Hematopoietic multipotent progenitor cell treated with erythropoietin and hydrocortisone succinate and interleukin-3 and kit ligand, for 6 days (in vitro differentiated cells): ENCODE data around the gene NINJ2.

ENCODE experiments used
- DNase-seq: peaks from one replicate; pipeline ENCODE4 v3.0.0-alpha.2; 2015

NINJ2 gene

DNA sequence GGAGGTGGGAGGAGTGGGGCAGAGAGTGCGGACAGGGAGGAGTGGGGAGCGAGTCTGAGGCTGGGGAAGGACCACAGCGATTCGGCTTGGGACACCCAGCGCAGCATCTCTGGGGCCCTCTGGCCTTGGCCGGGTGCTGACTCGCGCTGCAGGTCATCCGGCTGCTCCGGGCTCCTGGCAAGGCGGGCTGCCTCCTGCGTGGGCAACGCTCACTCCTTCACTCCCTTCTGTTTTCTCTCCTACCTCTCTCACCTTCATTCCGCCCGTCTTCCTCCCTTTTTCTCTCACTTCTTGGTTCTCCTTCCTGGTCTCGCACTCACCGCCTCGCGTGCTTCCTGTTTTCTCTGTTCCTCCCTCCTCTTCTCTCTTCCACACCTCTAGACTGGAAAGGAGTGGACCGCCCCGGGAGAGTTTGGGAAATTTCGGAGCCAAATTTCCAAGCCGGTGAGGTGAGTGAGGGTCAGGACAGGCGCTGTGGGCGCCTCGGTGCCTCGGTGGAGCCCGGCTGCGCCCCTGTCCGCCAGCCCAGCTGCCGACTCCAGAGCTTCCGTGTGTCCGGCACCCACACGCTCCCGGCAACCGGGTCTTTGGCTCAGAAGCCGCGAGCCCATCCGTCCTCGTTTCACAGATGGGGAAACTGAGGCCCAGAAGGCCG lies 116.9 kb downstream of the NINJ2 start:
- DNase-seq = no peak

DNA sequence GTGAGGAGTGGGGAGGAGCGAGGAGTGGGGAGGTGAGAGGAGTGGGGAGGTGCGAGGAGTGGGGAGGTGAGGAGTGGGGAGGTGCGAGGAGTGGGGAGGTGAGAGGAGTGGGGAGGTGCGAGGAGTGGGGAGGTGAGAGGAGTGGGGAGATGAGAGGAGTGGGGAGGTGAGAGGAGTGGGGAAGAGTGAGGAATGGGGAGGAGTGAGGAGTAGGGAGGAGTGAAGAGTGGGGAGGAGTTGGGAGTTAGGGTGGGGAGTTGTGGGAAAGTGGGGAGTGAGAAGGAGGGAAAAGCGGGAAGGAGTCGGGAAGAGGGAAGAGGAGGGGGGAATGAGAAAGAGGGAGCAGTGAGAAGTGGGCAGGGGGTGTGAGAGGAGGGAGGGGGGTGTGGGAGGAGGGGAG lies 117.4 kb downstream of the NINJ2 start:
- no peak for DNase-seq

DNA sequence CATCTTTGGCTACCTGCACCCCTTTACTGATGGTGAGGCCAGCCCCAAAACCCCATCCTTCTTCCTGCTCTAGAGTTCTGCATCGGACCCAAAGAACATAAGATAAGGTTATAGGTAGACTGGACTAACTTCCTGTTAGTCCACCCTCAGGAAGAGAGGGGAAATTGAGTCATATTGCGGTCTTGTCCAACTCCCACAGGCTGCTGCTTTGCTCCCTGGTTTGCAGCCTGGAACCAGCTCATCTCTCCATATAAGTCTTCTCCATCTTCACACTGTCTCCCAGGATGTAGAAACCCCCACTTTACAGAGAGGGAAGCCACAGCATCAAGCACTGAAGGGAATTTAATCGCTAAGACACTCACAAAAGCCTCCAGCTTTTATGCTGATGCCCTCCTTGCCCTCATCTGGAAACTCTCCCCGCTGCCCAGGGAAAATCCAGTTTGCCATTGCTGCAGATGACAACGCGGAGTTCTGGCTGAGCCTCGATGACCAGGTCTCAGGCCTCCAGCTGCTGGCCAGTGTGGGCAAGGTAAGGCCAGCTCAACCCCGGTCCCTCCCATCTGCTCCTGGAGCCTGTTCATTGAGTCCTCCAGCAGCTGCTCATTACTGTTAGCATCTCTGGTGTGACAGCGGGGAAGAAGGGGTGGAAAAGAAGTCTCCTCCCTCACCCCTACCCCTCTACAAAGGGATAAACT lies 118.2 kb downstream of the NINJ2 start:
- no peak for DNase-seq

DNA sequence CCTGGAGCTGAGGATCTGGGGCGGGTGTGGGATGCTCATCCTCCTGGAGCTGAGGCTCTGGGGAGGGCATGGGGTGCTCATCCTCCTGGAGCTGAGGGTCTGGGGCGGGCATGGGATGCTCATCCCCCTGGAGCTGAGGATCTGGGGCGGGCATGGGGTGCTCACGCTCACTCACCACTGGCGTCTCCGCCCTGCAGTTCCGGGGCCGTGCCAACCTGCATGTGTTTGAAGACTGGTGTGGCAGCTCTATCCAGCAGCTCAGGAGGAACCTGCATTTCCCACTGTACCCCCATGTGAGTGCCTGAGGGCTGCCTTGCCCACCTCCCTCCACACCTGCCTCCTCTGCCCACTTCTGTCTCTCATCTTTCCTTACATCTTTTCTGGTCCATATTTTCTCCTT lies 119.1 kb downstream of the NINJ2 start:
- no peak for DNase-seq

DNA sequence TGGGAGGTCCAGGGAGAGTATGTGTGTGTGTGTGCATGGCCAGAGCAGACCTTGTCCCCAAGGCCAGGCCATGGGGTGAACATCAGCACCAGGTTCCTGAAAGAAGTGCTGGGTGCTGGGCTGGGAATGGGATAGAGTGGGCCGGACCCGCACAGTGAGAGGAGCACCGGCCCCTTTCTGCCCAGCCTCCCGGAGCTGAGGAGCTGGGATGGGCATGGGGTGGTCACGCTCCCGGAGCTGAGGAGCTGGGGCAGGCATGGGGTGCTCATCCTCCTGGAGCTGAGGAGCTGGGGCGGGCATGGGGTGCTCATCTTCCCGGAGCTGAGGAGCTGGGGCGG lies 120.2 kb downstream of the NINJ2 start:
- DNase-seq = no peak

DNA sequence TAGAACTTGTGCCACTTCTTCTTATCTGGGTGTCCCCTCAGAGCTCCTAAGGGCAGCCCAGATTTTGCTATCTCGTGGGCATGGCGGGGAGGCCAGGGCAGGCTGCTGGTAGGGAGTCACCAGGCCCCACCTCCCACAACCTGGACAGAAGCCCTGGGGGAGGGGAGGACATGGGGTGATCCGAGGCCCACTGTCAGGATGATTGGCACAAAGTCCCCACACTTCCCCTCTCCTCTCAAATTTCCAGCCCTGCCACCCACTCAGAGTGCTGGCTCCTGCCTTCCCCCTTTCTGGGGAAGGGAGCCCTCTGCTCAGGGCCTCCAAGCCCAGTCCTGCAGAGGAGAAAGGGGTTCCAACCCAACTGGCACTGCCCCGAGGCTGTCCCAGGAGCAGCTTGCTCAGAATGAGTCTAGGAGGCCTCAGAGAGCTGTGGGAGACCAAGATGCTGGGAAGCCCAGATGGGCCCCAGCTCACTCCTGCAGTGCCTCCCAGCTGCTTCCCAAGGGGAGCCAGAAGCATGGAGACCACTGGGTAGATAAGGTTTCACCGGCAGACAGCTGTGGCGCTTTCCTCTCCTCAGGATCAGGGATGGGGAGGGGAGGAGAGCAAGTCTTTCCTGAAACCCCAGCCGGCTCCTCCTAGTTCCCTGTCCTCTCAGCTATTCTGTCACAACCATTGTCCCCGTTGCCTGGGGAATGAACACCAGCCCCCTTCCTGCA lies 120.7 kb downstream of the NINJ2 start:
- DNase-seq = no peak

DNA sequence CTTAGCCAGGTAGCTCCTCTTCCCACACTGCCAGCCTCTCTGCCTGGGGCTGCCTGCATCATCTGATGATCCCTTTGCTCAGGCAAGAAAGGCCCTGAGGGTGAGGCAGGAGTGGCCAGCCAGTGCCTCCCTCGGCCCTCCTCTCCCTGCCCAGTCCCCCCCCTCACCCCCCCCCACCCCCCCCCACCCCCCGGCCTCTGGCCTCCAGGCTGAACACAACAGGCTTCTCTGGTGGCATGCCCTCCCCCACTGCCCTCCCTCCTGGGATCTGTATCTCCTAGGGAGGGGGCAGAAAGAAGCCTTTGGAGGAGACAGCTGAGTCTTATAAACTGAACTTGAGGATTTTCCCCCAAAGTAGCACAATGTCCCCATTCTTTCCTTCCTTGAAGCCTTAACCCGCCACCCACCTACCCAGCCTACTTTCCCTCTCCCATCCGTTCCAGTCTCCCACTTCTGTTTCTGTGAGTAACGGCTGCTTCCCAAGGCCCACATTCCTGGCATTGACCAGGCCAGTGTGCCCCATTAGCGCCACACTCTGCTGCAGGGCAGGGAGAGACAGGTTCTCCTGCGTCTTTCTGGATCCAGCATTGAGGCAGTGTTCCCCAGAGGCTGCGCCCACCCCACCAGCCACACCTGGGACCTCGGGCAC lies 121.4 kb downstream of the NINJ2 start:
- no peak for DNase-seq

DNA sequence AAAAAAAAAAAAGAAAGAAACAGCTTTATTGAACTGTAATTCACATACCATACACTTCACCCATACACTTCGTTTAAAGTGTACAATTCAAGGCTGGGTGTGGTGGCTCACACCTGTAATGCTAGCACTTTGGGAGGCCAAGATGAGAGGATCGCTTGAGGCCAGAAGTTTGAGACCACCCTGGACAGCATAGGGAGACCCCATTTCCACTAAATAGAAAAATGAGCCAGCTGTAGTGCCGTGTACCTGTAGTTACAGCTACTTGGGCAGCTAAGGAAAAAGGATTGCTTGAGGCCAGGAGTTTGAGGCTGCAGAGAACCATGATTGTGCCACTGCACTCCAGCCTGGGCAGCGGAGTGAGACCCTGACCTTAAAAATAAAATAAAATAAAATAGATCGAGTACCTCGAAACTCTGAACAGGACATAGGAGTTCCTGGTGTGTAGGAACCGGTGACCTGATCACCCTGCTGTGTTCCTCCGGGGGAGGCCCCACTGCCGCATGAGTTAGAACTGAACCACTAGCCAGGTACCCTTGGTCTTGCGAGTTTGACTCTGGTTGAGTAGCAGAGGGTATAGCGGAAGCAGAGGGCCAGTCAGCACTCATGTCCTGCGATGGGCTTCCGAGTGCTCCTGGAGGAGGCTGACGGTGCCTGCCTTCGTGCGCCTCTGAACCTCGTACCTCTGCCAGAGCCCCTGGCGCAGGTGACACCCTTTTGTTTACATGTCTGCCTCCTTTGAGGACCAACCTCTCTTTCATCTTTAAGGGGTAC lies 123.5 kb downstream of the NINJ2 start:
- no peak for DNase-seq

DNA sequence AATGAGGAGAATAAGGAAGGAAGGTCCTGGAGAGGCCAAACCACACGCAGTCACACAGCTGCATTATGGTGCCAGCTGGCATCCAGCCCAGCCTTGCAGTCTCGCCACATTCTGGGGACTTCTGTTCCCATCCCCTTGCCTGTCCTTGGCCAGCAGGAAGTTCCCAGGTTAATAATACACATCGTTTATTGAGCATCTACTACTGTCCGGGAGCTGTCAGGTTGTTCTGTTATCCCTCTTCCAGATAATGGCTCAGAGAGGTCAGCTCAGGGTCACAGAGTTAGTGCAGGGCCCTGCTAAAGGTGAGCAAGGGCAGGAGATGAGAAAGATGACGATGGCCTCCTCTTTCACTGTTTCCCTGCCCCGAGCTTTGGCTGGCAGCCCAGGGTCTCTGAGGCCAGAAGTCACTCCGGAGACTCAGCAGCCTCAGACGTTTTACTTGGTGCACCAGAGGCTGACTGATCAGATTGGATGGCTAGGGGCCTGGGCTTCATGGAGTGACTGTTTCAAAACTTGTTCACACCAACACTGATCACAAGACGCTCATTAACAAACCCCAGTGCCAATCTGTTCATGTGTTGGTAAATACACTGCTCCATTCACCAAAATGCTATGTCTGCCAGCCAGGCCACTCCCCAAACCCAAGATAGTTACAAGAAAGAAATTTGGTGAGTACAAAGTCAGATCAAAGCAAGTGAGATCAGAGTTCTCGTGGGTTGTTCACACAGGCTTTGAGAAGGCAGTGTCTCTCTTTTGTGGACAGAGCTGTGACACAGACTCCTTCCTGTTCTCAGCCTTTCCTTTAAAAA lies 124.3 kb downstream of the NINJ2 start:
- DNase-seq = peak; percentile 74

DNA sequence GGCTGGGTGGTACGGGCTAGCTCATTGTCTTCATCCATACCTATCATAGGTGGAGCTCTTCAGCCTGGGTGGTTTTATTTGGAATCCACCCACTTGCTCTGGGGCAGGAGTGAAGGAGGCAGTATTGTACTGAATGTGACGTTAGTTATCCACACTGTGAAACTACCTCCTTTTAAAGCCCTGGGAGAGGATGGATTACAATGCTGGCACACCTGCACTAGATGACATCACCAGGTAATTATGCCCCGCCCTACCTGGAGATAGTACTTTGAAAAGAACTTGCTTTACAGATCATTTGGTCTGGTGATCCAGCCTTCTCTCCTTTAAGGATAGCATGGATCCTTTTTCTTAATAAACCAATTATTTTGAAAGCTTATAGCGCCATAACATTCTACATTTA lies 125.5 kb downstream of the NINJ2 start:
- no peak for DNase-seq

DNA sequence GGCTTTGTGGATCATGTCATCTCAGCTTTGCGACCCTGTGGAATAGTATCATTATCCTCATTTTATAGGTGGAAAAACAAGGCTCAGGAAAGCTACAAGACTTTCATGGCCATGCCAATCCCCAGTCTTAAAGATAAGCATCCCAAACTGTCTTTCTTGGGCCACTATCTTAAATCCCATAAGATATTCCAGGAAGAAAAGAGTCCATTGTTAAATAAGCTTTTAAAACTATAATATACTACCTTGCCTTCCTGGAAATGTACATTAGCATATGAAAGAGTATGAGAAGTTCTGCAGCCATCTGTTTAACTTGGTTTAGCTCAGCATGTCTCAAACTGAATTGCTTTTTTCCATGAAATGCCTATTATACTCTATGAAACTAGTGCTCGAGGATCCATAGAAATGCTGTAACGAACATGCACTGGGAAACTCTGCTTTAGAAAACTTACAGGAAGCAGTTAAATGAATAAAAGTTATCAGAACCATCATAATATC lies 126.4 kb downstream of the NINJ2 start:
- no peak for DNase-seq

DNA sequence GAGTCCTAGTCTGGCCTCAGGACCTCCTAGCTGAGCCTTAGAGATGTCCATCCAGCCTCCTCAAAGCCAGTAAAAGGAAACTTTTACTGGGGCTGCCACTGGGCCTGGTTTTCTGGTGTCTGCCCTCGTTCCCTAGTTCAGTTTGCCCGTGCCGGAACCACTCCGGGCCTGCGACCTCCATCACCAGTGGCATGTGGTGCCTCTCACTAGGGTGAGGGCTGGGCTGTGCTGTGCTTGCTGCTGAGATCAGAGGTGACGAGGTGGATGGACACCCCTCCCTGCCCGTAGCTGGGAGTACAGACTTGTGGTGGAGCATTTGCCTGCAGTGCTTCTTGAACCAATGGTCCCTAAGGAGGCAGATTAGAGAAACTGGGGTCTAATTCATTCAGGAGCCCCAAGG lies 127.8 kb downstream of the NINJ2 start:
- DNase-seq = no peak

DNA sequence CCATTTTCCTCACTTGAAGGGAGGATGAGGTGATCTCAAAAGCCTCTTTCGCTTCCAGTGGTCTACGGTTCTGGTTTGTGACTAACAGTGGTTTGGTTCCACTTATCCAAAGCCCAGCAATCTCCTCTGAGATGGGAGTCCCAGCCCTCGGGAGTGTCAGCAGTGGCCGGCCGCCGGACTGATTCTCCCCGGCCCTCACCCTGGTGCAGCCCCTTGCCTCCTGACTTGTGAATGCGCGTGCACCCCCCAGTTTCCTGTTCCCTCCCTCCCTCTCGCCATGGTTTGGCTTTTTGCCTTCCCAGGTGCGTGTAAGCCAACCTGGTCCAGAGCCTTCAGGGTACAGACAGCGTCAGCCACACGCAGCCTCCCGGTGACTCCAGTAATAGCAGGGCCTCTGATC lies 129.0 kb downstream of the NINJ2 start:
- no peak for DNase-seq

DNA sequence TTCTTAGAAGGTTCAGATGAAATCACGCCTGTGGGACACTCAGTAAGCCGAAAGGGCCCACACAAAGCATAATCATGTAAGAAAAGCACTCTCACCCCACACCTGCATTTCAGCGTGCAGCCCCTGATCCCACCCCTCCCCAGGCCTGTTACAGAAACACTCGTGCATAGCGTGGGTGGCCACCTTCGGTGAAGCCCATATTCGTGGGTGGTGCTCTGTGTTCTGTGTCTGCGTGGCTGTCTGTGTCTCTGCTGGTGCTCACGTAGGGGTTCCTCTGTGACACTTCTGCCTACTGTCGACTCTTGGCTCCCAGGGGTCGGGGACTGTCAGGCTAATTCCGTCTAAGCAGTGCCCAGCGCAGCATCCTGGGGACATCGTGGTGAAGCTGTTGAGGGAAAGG lies 129.5 kb downstream of the NINJ2 start:
- no peak for DNase-seq

DNA sequence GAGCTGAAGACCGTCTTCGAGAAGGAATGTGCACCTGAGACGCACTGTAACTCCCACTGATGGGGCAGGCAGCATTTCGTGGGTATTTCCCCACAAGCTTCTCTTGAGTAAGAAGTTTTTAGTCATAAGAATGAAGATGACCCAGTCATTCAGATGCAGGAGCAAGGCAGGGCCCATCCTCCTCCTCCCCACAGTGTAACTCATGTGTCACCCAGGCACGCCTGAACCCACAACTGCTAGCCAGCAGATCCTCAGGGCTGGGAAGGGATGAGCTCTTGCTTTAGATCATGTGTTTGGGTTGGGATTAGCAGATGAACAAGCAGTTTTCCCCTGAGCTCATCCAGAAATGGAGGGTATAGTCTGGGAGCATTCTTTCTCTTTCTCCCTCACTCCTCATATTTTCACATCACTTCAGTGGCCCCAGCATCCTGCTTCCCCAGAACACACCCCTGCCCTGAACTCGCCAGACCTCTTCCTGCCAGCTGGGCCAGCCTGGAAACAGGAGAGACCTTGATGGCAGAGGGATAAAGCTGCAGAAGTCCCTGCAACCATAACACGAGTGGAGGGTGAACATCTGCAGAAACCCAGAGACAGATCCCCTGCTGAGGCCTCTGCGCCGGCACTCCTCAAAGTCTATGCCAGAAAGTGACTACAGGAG lies 130.2 kb downstream of the NINJ2 start:
- DNase-seq = no peak

DNA sequence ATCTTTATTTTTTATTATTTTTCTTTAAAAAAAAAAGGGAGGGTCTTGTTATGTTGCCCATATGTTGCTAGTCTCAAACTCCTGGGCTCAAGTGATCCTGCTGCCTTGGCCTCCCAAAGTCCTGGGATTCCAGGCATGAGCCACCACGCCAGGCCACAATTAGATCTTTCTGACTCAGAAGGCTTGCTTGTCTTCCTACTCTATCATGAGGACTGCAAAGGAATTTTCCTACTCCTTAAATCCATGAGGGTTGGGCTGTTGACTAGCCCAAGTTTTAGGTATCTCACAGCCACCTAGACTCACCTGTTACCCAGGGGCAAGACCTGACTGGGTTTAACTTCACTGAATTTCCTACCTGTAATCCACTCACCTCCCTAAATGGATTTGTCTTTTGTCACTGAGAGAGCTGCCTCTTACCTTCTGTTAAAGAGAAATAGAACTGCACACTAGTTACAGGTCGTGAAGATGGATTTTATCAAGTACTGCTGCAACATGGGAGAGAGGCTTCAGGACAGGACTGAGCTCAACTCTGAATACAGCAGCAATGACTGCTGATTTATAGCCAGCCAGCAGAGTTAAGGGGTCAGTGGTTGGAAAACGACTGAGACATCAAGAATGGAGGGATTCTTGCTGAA lies 131.2 kb downstream of the NINJ2 start:
- no peak for DNase-seq

DNA sequence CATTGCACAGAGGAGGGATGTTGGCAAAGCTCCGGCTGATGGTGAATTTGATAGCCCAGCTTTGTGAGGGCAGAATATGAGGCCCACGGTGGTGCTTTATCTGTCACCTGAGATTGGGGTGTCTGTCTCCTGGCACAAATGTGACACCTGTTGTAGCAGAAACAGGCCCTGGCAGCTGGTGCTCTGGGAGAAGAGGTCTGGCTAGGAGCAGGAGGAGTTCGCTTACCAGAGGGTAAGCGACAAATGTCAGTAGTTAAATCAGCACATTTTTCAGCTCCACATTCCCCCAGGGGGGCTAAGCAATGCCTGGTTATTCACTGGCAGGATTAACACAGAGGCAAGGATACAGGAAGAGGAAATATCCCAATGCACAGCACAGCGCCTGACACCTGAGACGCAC lies 132.4 kb downstream of the NINJ2 start:
- DNase-seq = no peak

DNA sequence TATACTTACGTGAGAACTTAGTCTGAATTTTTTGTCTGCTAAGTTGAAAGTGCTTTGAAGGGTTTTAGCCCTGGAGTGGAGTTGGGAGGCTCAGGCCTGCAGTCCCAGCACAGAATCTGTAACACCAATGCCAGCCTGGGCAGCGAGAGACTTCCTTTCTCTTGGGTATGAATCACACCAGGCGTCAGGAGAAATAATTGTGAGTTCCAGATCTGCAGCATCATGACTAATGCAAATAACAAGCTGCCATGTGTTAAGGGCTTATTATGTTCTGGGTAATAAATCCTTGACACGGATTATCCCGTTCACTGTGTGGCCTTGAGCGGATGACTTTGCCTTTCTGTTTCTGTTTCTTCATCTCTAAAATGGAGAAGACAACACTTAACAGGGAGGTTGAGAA lies 132.9 kb downstream of the NINJ2 start:
- no peak for DNase-seq

DNA sequence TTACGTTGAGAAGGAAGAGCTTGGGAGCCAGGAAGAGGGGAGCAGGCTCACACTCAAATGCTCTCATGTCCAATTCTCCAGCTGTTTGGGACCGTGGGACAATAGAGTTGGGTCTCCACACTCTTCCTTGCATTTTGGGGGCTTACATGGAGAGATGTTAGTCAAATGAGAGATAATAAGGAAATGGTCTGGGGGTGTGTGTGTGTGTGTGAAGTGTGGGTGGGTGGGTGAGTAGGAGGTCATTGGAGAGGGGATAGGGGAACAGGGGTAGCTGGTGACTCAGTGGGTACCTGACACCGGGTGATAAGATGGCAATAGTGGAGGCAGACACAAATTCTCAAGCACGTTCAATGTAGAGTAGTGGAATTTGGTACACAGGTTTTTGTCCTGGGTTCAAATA lies 135.5 kb downstream of the NINJ2 start:
- DNase-seq = no peak

DNA sequence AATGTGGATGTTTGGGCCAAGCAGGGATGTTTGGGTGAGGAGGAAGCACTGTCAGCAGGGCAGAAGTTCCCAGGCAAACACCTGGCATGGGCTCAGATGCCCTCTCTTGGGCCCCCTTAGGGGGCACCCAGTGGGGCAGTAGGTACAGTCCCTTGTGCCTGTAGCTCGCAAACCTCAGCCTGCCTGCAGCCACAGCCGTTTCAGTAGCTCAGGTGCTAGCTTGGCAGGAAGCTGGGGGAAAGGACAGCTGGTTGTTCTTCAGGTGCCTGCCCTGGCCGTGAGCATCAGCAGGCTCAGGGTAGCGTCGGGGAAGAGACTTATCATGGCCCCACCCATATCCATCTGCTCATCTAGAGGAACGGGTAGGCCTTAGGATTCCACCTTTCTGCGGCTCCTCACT lies 136.0 kb downstream of the NINJ2 start:
- no peak for DNase-seq

DNA sequence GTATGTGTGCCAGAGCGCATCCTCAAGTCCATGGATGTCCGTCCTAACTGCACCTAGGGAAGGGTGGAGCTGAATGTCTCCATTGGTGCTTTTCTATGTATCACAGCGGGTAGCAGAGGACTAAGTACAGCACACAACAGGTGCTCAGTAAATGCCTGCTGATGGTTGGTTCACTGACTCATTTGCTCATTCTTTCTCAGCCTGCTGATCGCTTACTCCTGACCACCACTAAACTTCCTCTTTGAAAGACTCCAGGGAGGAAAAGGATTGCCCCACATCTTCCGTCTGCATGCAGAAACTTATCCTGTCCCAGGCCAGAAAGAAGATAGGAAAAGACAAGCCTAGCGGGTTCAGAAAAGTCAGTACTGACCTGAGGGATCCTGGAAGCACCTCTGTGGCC lies 137.2 kb downstream of the NINJ2 start:
- no peak for DNase-seq
